Subcutaneous adipose tissue (tissue), 4 donors: ENCODE results near the gene DYNAP. TPM values are rescaled to one million over a fixed set of nuclear protein-coding genes. Genes with fewer than 3 reads are reported as not detected.

Source experiments
- CTCF ChIP-seq: fragments of 450-650 bp; IDR thresholded peaks from one replicate; pipeline ENCODE4 v1.5.1; 2016; ENCODE audit warnings: low read depth, mild to moderate bottlenecking, control low read depth, antibody characterized with exemption, moderate library complexity
- total RNA-seq, 4 donors: library from RNA; depleted of rRNA; stranded (reverse); fragments of >200 nt; gene quantifications; one replicate each; pipeline ENCODE4 v1.1.0, GENCODE V29; 2016

Gene DYNAP
- total RNA-seq, 4 donors from 2014 or later, result not detected

- no peak for TF ChIP-seq CTCF
These were observed 45.2 kb downstream of the DYNAP start for GRCh38 chr18:54636217-54636616.

- TF ChIP-seq CTCF, result no peak
These were observed 50.7 kb downstream of the DYNAP start for GRCh38 chr18:54641734-54642133.

- no peak for TF ChIP-seq CTCF
These were observed 56.1 kb downstream of the DYNAP start for GRCh38 chr18:54647176-54647575.

Other genes with a start within 250 kb of the DYNAP start
- gene STARD6, start 233.4 kb upstream of the DYNAP start, total RNA-seq, result not detected
- 1 to 10 TPM; 2.1 to 3.9 (median 2.7) TPM for gene C18orf54, start 233.3 kb upstream of the DYNAP start, total RNA-seq
- under 1 TPM; 0.19 to 0.98 (median 0.61) TPM for gene RAB27B, start 237.2 kb downstream of the DYNAP start, total RNA-seq